ENCODE results near the gene PAQR9.

The PAQR9 gene

GRCh38 chr3:142913432-142913831 lies 50.0 kb downstream of the PAQR9 start:
- peak; percentile 5 for DNase-seq

DNA sequence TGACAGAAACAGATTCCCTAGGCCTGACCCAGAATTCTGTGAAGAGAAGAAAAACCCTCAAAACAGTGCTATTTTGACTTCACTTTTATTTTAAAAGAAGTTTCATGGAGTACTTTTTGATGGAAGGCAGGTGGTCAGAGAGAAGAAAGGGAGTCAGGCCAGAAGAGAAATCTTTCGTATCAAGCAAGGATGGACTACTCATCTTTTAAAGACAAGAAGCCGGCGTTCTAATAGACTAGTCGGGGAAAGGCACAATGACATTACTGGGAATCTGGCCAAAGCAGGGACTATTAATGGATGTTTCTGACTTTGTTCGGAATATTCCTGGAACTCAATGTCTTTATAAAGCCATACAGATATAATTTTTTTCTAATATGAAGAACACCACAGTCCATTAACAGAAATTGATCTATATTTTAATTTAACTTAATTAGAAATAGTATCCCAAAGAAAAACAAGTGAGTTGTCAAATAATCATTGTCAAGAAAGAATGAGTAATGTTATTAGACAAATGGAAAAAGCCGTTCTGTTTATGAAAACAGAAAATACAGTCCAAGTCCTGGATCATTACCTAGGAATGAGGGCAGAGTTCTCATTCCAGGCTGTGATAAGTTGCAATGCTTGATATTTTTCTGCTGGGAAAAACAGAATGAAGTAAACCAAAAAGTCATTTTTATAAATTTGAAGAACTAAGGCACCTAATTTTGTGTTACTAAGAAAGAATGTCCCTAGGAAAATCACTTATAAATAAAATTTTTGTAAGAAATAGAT lies 50.9 kb downstream of the PAQR9 start:
- no peak for DNase-seq

Measured in MV-4-11 (cell line).